ENCODE measurements around the gene MYL4.
"Not testable (repeated sequence)": the region's sequence is repeated elsewhere in the genome, so short reads cannot be mapped to it uniquely, and the experiment has no call there.

MYL4 gene

DNA sequence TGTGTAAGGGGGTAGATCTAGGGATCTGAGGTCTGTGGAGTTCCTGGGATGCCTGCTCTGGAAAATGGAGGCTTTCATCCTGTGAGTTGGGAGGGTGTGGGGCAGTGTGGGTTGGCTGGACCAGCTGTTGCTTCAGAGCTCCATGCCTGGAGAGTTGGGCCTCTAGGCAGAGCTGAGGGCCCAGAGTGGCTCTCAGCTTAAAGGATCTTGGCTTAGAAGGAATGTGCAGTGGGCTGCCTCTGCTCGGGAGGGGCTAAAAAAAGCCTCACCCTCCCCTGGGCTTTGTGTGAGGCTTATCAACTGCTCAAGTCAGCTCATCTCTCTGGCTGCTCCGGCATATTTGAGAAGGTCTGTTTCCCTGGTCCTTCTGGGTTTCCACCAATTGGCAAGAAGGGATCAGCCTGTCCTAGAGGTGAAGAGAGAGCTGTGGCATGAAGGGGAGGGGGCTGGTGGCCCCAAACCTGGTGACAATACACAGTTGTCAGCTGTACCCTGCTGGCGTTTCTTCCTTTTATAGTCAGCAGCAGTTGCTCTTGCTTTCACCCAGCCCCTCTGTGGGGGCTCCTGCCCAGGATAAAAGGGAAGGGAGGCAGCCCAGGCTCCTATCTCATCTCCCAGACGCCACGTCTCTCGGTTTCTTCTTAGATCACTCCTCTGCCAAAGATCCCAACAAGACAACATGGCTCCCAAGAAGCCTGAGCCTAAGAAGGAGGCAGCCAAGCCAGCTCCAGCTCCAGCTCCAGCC lies at the start of gene MYL4:
TSS of gene MYL4 (plus strand) at position 605 of the 745 bp plus-strand sequence. CDS start at position 680, 75 bp downstream.
- DNase-seq (ENCODE audit: insufficient read length, low spot score) (no peak), FAIRE-seq (no peak)

DNA sequence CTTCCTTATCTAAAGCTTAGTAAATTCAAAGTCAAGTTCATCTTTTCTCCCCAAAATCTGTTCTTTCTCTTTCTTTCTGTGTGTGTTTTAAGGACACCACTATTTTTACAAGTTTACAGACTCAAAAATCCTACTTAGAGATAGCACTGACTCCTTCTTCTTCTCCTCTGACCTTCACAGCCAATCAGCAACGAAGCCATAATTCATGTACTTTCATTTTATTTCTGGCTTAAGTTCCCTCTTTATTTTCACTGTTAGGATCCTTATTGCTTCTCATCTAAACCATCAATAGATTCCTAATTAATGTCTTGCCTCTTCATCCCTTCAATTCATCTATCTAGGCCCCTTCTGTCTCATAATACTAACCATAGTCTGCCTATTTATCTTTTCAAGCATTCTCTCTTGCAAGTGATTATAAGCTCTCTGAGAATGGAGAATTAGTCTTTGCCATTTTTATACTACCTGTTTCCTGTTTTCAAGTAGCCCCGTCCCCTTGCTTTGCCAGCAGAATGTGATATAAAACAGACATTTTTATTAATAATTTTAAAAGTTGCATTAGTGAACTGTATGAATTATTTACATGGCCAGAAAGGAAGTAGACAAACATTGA lies 47.0 kb upstream of the MYL4 start:
- DNase-seq (ENCODE audit: insufficient read length, low spot score) (no peak), FAIRE-seq (no peak)

DNA sequence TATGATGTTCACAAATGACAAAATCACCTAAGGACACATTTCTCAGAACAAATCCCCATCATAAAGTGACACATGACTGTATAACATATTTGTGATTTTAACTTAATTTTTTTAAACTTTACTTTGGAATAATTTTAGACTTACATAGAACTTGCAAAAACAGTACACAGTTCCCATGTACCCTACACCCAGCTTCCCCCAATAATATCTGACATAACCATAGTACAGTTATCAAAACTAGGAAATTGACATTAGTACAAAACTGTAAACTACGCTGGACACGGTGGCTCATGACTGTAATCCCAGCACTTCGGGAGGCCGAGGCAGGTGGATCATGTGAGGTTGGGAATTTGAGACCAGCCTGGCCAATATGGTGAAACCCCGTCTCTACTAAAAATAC lies 44.9 kb upstream of the MYL4 start:
- FAIRE-seq (peak; percentile 72), DNase-seq (ENCODE audit: insufficient read length, low spot score) (no peak)

DNA sequence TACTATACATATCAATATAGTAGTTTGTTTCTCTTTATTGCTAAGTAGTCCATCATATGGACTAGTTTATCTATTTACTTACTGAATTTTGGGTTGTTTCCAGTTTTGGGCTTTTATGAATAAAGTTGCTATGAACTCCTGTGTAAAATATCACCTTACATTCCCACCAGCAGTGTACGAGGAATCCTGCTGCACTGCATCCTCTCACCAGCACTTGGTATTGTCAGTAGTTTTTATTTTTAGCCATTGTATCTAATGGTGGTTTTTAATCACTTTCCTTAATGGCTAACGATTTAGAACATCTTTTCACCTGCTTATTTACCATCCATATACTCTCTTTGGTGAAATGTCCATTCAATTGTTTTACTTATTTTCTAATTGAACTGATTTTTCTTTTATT lies 44.0 kb upstream of the MYL4 start:
- FAIRE-seq, result peak; percentile 42
- DNase-seq (ENCODE audit: insufficient read length, low spot score), result no peak

DNA sequence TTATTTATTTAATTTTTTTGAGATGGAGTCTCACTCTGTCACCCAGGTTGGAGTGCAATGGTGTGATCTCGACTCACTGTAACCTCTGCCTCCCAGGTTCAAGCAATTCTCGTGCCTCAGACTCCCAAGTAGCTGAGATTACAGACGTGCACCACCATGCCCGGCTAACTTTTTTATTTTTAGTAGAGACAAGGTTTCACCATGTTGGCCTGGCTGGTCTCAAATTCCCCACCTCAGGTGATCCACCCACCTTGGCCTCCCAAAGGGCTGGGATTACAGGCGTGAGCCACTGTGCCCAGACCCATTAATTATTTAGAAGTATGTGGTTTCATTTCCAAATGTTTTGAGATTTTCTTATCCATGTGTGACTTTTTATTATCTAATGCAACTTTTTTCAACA lies 42.3 kb upstream of the MYL4 start:
- not testable (repeated sequence) for DNase-seq (ENCODE audit: insufficient read length, low spot score); FAIRE-seq

DNA sequence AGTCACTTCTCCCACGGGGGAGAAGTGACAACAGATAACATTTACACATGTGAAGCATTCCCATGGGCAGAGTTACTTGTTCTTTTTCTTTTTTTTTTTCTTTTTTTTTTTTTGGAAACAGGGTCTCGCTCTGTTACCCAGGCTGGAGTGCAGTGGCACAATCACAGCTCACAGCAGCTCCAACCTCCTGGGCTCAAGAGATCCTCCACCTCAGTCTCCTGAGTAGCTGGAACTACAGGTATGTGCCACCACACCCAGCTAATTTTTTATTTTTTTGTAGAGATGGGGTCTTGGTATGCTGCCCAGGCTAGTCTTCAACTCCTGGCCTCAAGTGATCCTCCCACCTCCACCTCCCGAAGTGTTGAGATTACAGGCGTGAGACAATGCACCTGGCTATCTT lies 40.3 kb upstream of the MYL4 start:
- FAIRE-seq; DNase-seq (ENCODE audit: insufficient read length, low spot score): not testable (repeated sequence)

DNA sequence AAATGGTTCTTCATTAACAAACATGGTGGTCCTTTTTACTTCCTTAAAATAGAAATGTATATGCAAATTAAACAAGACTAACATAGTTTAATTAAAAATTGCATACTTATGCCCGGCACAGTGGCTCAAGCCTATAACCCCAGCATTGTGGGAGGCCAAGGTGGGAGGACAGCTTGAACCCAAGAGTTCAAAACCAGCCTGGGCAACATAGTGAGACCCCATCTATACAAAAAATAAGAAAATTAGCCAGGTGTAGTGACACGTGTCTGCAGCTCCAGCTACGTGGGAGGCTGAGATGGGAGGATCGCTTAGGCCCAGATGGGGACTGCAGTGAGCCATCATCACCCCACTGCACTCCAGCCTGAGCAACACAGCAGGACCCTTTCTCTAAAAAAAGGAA lies 38.4 kb upstream of the MYL4 start:
- DNase-seq (ENCODE audit: insufficient read length, low spot score) (no peak), FAIRE-seq (no peak)

DNA sequence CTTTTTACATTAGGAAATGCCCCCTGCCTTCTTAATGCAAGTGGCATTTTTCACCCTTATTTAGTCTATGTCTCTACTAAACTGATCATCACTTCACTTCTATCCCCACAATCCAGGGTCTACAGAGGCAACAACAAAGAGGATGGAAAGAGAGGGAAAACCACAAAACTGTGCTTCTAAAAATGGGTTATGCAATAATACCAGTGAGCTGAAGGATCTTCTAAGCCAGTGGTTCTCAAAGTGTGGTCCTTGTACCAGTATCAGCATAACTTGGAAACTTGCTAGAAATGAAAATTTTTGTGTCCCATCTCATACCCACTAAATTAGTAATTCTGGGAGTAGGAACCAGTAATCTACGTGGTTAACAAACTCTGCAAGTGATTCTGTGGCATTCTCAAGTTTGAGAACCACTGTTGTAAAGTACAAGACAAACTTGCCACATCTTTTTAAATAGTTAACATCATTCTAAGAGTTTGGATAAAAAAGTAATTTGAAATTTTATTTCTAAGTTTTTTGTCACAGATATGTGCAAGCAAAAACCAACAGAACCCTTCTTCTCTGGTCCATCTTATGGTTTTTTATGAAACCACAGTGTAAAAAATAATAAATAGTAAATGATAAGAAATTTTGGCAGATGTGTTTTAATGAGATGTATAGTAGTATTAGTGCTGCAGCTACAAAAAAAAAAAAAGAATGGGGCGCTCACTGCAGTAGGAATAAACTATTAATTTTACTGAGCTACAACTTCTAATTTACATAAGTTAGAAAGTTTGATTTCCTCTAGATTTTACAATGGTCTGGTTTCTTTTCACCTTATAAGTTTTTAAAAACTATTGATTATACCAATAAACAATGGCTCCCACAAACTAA lies 36.2 kb upstream of the MYL4 start:
- DNase-seq (ENCODE audit: insufficient read length, low spot score) (no peak), FAIRE-seq (no peak)

DNA sequence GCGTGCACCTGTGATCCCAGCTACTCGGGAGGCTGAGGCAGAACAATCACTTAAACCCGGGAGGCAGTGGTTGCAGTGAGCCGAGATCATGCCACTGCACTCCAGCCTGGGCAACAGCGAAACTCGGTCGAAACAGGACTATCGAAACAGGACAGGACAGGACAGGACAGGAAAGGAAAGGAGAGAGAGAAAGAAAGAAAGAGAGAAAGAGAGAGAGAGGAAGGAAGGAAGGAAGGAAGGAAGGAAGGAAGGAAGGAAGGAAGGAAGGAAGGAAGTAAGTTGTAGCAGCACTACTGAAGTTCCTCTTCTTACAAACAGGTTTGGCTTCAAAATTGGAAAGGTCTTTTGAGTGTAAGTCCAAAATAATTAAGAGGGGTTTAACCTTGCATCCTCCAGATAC lies 34.3 kb upstream of the MYL4 start:
- not testable (repeated sequence) for DNase-seq (ENCODE audit: insufficient read length, low spot score); FAIRE-seq

DNA sequence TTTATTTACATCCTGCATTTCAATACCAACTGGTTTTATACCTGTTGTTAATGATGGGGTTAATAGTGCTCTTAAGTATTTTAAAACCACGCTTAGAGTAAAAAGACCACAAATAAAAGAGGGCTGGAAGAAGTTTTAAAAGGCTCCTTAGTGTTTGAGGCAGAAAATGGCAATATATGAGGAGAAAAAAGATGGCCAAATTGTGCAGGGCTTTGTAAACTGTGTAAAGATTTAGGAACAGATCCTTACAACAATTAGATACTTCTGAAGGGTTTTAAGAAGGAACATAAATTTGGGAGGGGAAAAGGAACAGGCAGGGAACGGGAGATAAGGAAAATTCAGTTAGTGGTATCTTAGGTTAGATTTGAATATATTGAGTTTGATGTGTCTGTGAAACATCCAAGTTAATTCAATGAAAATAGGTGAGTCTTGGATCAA lies 32.7 kb upstream of the MYL4 start:
- DNase-seq (ENCODE audit: insufficient read length, low spot score) (no peak), FAIRE-seq (no peak)

DNA sequence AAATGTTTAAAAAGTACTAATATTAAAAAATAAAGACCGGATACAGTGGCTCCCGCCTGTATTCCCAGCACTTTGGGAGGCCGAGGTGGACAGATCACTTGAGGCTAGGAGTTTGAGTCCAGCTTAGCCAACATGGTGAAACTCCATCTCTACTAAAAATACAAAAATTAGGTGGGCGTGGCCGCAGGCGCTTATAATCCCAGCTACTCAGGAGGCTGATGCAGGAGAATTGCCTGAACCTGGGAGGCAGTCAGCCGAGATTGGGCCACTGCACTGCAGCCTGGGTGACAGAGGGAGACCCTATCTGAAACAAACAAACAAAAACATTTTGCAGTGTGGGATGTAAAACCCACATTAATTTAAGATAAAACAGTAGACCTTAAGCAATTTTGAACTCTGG lies 31.9 kb upstream of the MYL4 start:
- no peak for FAIRE-seq
- no peak for DNase-seq (ENCODE audit: insufficient read length, low spot score)

DNA sequence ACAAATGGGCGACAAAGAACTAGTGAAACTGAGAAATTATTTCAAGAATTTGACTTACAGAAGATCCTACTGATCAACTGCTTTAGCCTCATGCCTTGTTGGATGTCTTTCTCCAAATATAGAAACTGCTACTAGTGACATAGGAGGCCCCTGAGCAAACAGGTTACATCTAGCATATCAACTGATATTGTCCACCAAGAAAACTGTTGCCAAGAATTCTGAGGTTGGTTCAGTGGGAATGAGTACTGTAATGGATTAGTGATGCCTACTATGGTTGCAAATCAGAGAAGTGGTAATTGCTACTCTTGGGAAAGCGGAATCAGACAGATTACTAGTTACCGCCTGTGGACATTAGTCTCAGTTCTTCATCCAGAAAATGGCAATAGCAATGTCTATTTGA lies 30.0 kb upstream of the MYL4 start:
- DNase-seq (ENCODE audit: insufficient read length, low spot score) (no peak), FAIRE-seq (no peak)

DNA sequence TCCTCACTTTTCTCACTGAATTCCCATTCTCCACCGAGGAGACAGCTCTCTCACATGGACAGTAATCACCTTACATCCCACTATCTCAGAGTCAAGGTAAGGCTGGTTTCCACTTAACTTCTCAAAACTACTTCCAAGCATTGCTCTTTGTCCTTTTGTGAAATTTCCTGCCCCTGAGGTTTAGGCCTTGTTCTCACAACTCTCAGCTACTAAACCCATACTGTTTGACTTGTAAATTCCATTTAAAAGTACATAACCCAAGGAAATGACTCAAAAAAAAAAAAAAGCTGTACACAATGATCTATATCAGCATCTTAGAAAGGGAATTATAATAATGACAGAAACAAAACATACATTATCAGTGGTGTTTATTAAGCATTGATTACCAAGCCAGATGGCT lies 28.8 kb upstream of the MYL4 start:
- FAIRE-seq, result no peak
- no peak for DNase-seq (ENCODE audit: insufficient read length, low spot score)

DNA sequence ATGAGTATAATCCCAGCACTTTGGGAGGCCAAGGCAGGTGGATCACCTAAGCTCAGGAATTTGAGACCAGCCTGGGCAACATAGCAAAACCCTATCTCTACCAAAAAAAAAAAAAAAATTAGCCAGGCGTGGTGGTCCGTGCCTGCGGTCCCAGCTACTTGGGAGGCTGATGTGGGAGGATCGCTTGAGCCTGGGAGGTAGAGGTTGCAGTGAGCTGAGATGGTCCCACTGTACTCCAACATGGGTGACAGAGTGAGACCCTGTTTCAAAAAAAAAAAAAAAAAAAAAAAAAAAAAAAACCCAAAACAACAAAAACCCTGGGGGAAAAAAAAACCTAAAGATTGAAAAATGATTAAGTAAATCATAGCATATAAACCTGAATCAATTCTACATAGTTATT lies 28.2 kb upstream of the MYL4 start:
- DNase-seq (ENCODE audit: insufficient read length, low spot score); FAIRE-seq: not testable (repeated sequence)

DNA sequence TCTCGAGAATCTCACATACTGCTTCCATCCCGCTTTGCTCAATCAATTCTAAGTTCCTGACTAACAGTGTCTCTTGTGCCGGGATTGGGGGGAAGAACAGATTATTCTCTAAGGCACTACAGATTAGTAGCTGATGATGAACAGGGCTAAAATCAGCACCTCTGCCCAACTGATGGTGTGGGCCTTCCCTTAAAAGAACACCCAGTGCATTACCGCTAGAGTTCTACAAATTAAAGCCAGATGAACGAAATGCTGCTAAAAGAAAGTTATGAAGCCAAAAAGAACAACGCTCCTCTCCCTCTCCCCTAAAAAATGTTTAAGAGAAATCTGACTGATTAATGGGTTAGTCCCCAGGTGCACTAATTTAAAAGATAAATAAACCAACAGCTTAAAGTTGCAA lies 24.5 kb upstream of the MYL4 start:
- FAIRE-seq (no peak), DNase-seq (ENCODE audit: insufficient read length, low spot score) (no peak)

DNA sequence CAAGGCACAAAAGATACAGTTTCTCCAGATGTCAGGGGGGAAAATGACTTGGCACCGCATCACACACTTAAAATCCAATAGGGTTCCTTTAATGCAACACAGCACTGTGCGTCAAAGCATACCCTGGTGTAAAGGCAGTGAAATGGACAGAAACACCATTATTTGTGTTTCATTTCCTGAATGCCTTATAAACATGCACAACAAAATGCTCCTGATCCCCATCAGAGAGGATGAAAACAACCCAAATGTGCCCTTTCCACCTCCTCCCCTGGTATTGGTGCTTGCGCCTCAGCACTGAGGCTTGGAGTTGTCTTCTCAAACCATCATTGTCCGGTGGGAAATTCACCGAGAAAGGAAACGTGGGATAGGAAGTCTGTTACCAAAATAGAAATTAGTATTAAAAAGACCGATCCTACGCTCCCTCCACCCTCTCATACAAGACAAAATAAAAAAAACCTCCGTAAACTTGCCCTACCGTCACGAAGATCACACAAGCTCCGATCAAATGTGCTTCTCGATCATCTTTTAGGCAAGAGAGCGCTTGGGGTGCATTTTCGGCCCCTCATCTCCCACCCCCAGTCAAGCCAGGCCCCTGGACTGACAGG lies 20.8 kb upstream of the MYL4 start:
- no peak for FAIRE-seq
- DNase-seq (ENCODE audit: insufficient read length, low spot score), result no peak

DNA sequence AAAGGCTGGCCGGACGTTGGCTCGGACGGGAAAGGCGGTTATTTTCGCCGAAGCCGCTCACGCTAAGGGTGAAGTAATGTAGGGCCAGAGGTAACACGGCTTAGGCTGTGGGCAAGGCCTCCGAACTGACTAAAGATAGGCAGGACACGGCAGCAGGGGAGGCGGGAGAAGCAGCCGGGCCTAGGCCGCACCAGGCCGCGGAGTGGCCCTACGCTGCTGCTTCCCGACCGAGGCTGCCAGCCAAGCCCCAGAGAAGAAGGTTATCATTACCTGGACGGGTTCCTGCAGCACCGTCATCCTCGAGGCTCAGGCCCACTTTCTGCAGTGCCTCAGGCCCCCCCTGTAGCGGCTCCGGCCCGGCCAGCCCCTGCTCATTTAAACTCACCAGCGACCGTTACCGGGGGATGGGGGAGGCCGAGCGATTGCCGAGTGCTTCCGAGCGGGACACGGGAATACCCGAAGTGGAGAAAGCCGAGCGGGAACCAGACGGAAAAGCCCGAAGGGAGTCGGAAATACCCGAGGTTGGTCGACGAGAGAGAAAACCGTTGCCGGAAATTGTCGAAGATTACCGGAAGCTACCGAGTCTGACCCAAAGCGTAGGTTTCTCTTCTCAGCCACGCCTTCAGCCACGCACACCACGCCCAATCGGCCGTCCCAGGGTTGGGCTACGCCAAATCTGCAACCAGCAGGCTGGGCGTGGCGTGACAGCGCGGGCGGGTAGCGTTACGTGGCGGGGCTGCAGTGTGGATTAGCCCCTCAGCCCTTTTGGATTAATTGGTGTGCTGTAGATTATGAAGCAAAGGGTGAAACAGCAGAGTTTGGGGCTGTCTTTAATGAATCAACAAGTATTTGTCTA lies 20.0 kb upstream of the MYL4 start, which contains the start of gene CDC27:
TSS of gene CDC27 (minus strand) at position 420 of the 856 bp plus-strand sequence. CDS start at position 297, 123 bp downstream.
- DNase-seq (ENCODE audit: insufficient read length, low spot score) (peak; percentile 99), FAIRE-seq (peak; percentile 100)

DNA sequence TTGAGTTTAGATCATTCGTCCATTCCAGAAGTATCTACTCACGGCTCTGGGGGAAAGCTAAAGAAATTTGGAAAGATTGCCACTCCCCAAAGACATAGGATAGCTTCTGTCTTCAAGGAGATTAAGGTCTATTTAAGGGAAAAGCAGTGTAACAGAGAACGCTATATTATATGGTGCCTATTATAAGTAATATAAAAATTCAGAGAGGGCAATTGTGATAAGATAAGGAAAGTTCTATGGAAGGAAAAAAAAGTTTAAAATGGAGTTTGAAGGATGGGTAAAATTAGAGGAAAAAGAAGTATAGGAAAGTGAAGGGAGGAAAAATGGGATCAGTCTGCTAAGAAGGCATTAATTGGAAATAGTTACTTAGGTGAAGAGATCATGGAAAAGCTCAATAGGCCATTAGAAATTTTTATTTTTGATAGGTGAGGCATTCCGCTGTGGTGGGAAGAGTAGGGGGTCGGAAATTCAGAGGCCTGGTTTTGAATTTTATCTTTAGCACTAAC lies 19.4 kb upstream of the MYL4 start:
- FAIRE-seq, result no peak
- no peak for DNase-seq (ENCODE audit: insufficient read length, low spot score)

DNA sequence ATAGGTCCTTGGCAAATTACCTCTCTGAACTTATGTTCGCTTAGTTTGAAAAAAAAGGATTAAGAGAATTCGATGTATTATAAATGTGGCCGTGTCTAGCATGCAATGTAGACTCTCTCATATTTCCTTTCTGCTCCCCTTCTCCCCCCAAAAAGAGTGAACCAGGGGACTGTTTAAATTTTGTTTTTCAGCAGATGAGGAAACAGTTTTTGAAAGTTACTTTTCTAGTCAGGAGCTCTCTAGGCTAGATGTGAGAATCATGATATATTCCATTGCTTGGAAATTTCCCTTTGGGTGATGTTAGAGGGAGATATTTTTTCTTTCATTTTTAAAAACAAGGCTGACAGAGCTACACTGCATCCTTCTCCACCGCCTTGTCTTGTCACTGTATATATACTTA lies 18.9 kb upstream of the MYL4 start:
- FAIRE-seq (no peak), DNase-seq (ENCODE audit: insufficient read length, low spot score) (no peak)

DNA sequence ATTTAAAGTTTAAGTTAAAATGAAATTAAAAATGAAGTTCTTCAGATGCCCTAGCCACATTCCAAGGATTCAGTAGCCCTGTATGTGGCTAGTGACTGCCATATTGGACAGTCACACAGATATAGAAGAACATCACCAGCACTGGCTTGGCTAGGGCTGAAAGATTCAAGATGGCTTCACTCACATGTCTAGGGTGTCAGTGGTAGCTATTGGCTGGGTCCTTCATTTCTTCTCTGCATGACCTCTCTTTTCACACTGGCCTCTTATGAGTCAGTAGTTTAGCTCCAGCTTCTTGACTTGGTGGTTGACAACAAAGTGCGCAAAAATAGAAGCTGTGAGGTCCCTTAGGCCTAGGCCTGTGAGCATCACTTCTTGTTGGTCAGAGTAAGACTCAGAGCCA lies 18.4 kb upstream of the MYL4 start:
- FAIRE-seq (no peak), DNase-seq (ENCODE audit: insufficient read length, low spot score) (no peak)

Measured in HTR-8/SVneo (cell line).